Measurements from ENCODE around the gene SSBP3. TPM values are rescaled to one million over a fixed set of nuclear protein-coding genes. Genes with fewer than 3 reads are reported as not detected.

Gene SSBP3
- total and polyA plus RNA-seq, 2 of the 13 experiments (the other 11 are each of a cell fraction or from before 2014, with no cell fraction given), result 8.5 to 17.6 TPM

DNA sequence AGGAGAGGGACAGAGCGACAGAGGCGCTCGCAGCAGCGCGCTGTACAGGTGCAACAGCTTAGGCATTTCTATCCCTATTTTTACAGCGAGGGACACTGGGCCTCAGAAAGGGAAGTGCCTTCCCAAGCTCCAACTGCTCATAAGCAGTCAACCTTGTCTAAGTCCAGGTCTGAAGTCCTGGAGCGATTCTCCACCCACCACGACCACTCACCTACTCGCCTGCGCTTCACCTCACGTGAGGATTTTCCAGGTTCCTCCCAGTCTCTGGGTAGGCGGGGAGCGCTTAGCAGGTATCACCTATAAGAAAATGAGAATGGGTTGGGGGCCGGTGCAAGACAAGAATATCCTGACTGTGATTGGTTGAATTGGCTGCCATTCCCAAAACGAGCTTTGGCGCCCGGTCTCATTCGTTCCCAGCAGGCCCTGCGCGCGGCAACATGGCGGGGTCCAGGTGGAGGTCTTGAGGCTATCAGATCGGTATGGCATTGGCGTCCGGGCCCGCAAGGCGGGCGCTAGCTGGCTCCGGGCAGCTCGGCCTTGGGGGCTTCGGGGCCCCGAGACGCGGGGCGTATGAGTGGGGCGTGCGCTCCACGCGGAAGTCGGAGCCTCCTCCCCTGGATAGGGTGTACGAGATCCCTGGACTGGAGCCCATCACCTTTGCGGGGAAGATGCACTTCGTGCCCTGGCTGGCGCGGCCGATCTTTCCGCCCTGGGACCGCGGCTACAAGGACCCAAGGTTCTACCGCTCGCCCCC is 206.3 kb downstream of the SSBP3 start, which contains the start of the genes CYB5RL and MRPL37 (continued):
- TF ChIP-seq, protein P1, sequence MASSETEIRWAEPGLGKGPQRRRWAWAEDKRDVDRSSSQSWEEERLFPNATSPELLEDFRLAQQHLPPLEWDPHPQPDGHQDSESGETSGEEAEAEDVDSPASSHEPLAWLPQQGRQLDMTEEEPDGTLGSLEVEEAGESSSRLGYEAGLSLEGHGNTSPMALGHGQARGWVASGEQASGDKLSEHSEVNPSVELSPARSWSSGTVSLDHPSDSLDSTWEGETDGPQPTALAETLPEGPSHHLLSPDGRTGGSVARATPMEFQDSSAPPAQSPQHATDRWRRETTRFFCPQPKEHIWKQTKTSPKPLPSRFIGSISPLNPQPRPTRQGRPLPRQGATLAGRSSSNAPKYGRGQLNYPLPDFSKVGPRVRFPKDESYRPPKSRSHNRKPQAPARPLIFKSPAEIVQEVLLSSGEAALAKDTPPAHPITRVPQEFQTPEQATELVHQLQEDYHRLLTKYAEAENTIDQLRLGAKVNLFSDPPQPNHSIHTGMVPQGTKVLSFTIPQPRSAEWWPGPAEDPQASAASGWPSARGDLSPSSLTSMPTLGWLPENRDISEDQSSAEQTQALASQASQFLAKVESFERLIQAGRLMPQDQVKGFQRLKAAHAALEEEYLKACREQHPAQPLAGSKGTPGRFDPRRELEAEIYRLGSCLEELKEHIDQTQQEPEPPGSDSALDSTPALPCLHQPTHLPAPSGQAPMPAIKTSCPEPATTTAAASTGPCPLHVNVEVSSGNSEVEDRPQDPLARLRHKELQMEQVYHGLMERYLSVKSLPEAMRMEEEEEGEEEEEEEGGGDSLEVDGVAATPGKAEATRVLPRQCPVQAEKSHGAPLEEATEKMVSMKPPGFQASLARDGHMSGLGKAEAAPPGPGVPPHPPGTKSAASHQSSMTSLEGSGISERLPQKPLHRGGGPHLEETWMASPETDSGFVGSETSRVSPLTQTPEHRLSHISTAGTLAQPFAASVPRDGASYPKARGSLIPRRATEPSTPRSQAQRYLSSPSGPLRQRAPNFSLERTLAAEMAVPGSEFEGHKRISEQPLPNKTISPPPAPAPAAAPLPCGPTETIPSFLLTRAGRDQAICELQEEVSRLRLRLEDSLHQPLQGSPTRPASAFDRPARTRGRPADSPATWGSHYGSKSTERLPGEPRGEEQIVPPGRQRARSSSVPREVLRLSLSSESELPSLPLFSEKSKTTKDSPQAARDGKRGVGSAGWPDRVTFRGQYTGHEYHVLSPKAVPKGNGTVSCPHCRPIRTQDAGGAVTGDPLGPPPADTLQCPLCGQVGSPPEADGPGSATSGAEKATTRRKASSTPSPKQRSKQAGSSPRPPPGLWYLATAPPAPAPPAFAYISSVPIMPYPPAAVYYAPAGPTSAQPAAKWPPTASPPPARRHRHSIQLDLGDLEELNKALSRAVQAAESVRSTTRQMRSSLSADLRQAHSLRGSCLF (CRISPR knock-in tag; IDR thresholded peaks at IDR 0.05; ENCODE audit: borderline replicate concordance), result no peak
- TF ChIP-seq MTF1 (CRISPR knock-in tag; IDR thresholded peaks at IDR 0.05) (no peak), ZNF317 (CRISPR knock-in tag; IDR thresholded peaks at IDR 0.05) (no peak), AKAP8 (CRISPR knock-in tag; IDR thresholded peaks at IDR 0.05) (no peak), NAIF1 (CRISPR knock-in tag; IDR thresholded peaks at IDR 0.05; ENCODE audit: borderline replicate concordance) (peak; percentile 53; the same call in 1 of the 2 replicates), SP4 (CRISPR knock-in tag; IDR thresholded peaks at IDR 0.05) (peak; percentile 71), ZNF383 (CRISPR knock-in tag; IDR thresholded peaks at IDR 0.05; ENCODE audit: borderline replicate concordance) (no peak), MYNN (CRISPR knock-in tag; IDR thresholded peaks at IDR 0.05; ENCODE audit: low read depth) (no peak), ZBTB38 (CRISPR knock-in tag; IDR thresholded peaks at IDR 0.05) (no peak; the same call in 1 of the 2 replicates), HCFC1 (IDR thresholded peaks at IDR 0.05; ENCODE audit: low read depth, low read length) (no peak), NR2F2 (IDR thresholded peaks at IDR 0.05; ENCODE audit: borderline replicate concordance, low read depth) (no peak)
- TF ChIP-seq, protein P2, sequence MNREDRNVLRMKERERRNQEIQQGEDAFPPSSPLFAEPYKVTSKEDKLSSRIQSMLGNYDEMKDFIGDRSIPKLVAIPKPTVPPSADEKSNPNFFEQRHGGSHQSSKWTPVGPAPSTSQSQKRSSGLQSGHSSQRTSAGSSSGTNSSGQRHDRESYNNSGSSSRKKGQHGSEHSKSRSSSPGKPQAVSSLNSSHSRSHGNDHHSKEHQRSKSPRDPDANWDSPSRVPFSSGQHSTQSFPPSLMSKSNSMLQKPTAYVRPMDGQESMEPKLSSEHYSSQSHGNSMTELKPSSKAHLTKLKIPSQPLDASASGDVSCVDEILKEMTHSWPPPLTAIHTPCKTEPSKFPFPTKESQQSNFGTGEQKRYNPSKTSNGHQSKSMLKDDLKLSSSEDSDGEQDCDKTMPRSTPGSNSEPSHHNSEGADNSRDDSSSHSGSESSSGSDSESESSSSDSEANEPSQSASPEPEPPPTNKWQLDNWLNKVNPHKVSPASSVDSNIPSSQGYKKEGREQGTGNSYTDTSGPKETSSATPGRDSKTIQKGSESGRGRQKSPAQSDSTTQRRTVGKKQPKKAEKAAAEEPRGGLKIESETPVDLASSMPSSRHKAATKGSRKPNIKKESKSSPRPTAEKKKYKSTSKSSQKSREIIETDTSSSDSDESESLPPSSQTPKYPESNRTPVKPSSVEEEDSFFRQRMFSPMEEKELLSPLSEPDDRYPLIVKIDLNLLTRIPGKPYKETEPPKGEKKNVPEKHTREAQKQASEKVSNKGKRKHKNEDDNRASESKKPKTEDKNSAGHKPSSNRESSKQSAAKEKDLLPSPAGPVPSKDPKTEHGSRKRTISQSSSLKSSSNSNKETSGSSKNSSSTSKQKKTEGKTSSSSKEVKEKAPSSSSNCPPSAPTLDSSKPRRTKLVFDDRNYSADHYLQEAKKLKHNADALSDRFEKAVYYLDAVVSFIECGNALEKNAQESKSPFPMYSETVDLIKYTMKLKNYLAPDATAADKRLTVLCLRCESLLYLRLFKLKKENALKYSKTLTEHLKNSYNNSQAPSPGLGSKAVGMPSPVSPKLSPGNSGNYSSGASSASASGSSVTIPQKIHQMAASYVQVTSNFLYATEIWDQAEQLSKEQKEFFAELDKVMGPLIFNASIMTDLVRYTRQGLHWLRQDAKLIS (CRISPR knock-in tag; IDR thresholded peaks at IDR 0.05), result no peak
- TF ChIP-seq, protein P3, sequence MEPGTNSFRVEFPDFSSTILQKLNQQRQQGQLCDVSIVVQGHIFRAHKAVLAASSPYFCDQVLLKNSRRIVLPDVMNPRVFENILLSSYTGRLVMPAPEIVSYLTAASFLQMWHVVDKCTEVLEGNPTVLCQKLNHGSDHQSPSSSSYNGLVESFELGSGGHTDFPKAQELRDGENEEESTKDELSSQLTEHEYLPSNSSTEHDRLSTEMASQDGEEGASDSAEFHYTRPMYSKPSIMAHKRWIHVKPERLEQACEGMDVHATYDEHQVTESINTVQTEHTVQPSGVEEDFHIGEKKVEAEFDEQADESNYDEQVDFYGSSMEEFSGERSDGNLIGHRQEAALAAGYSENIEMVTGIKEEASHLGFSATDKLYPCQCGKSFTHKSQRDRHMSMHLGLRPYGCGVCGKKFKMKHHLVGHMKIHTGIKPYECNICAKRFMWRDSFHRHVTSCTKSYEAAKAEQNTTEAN (CRISPR knock-in tag; conservative IDR thresholded peaks at IDR 0.05), result no peak
- TF ChIP-seq, protein P4, sequence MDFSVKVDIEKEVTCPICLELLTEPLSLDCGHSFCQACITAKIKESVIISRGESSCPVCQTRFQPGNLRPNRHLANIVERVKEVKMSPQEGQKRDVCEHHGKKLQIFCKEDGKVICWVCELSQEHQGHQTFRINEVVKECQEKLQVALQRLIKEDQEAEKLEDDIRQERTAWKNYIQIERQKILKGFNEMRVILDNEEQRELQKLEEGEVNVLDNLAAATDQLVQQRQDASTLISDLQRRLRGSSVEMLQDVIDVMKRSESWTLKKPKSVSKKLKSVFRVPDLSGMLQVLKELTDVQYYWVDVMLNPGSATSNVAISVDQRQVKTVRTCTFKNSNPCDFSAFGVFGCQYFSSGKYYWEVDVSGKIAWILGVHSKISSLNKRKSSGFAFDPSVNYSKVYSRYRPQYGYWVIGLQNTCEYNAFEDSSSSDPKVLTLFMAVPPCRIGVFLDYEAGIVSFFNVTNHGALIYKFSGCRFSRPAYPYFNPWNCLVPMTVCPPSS (IDR thresholded peaks at IDR 0.05), result no peak
- TF ChIP-seq, protein P5, sequence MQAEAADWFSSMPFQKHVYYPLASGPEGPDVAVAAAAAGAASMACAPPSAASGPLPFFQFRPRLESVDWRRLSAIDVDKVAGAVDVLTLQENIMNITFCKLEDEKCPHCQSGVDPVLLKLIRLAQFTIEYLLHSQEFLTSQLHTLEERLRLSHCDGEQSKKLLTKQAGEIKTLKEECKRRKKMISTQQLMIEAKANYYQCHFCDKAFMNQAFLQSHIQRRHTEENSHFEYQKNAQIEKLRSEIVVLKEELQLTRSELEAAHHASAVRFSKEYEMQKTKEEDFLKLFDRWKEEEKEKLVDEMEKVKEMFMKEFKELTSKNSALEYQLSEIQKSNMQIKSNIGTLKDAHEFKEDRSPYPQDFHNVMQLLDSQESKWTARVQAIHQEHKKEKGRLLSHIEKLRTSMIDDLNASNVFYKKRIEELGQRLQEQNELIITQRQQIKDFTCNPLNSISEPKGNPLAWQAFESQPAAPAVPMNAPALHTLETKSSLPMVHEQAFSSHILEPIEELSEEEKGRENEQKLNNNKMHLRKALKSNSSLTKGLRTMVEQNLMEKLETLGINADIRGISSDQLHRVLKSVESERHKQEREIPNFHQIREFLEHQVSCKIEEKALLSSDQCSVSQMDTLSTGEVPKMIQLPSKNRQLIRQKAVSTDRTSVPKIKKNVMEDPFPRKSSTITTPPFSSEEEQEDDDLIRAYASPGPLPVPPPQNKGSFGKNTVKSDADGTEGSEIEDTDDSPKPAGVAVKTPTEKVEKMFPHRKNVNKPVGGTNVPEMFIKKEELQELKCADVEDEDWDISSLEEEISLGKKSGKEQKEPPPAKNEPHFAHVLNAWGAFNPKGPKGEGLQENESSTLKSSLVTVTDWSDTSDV (CRISPR knock-in tag; IDR thresholded peaks at IDR 0.05), result no peak
